ENCODE data around the gene MOB2. TPM values are rescaled to one million over a fixed set of nuclear protein-coding genes. Genes with fewer than 3 reads are reported as not detected.

MOB2 gene
- total RNA-seq, 1 donor from 2014 or later, result 38.6 TPM

- TF ChIP-seq, protein P1, sequence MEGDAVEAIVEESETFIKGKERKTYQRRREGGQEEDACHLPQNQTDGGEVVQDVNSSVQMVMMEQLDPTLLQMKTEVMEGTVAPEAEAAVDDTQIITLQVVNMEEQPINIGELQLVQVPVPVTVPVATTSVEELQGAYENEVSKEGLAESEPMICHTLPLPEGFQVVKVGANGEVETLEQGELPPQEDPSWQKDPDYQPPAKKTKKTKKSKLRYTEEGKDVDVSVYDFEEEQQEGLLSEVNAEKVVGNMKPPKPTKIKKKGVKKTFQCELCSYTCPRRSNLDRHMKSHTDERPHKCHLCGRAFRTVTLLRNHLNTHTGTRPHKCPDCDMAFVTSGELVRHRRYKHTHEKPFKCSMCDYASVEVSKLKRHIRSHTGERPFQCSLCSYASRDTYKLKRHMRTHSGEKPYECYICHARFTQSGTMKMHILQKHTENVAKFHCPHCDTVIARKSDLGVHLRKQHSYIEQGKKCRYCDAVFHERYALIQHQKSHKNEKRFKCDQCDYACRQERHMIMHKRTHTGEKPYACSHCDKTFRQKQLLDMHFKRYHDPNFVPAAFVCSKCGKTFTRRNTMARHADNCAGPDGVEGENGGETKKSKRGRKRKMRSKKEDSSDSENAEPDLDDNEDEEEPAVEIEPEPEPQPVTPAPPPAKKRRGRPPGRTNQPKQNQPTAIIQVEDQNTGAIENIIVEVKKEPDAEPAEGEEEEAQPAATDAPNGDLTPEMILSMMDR (IDR thresholded peaks at IDR 0.05), result no peak
- peaks cover under 1% of the 10 kb centered on the region for H3K27me3 Mint-ChIP-seq (ENCODE audit: unreplicated experiment)
- H3K4me1 Mint-ChIP-seq (ENCODE audit: unreplicated experiment), result peaks cover 11% of the 10 kb centered on the region
- DNase-seq (ENCODE audit: extremely low spot score, unreplicated experiment), result no peak
- H3K4me3 Mint-ChIP-seq (ENCODE audit: unreplicated experiment), result no peak overlapping the region
- no peaks in the 10 kb centered on the region for H3K36me3 Mint-ChIP-seq (ENCODE audit: unreplicated experiment)
- H3K27ac Mint-ChIP-seq (ENCODE audit: unreplicated experiment), result no peak overlapping the region
- no peaks in the 10 kb centered on the region for H3K9me3 Mint-ChIP-seq (ENCODE audit: unreplicated experiment)
Observed at GRCh38 chr11:1532606-1533341, 46.2 kb upstream of the MOB2 start.

- Mint-ChIP-seq H3K36me3 (ENCODE audit: unreplicated experiment) (no peaks in the 10 kb centered on the region), H3K4me1 (ENCODE audit: unreplicated experiment) (peaks cover 11% of the 10 kb centered on the region), H3K27ac (ENCODE audit: unreplicated experiment) (no peak overlapping the region), H3K27me3 (ENCODE audit: unreplicated experiment) (no peaks in the 10 kb centered on the region), H3K4me3 (ENCODE audit: unreplicated experiment) (no peak overlapping the region), H3K9me3 (ENCODE audit: unreplicated experiment) (no peaks in the 10 kb centered on the region)
- TF ChIP-seq, protein P1 (IDR thresholded peaks at IDR 0.05), result no peak
- no peak for DNase-seq (ENCODE audit: extremely low spot score, unreplicated experiment)
Observed at GRCh38 chr11:1532014-1532586, 45.5 kb upstream of the MOB2 start.

DNA sequence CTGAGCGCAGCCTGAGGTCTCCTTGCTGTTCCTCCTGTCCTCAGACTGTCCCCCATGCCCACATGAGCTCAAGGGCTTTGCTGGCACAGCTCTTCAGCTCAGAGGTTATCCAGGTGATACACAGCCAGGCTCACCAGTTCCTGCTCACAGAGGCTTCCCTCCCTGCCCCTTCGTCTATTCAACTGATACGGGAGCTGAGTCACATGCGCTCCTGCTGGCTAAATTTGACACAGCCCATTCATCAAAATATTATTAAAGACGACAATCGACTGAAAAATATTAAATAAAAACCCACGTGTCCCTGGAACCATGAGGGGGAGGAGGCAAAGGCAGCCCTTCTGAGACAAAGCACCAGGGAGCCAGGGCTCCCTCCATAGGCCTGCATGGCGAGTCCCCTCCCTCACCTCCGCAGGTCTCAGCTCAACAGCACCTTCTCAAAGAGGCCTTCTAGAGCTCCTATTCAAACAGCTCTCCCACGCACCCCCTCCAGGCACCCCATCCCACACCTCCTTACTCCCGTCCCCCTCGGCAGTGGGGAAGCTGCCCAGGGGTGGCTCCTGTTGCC is 45.0 kb upstream of the MOB2 start:
- no peaks in the 10 kb centered on the region for H3K9me3 Mint-ChIP-seq (ENCODE audit: unreplicated experiment)
- TF ChIP-seq, protein P1 (IDR thresholded peaks at IDR 0.05), result no peak
- no peak overlapping the region for H3K4me3 Mint-ChIP-seq (ENCODE audit: unreplicated experiment)
- no peak for DNase-seq (ENCODE audit: extremely low spot score, unreplicated experiment)
- H3K27ac Mint-ChIP-seq (ENCODE audit: unreplicated experiment), result no peak overlapping the region
- H3K27me3 Mint-ChIP-seq (ENCODE audit: unreplicated experiment), result no peaks in the 10 kb centered on the region
- peaks cover 11% of the 10 kb centered on the region for H3K4me1 Mint-ChIP-seq (ENCODE audit: unreplicated experiment)
- H3K36me3 Mint-ChIP-seq (ENCODE audit: unreplicated experiment), result no peaks in the 10 kb centered on the region

- DNase-seq (ENCODE audit: extremely low spot score, unreplicated experiment), result no peak
- Mint-ChIP-seq H3K9me3 (ENCODE audit: unreplicated experiment) (no peaks in the 10 kb centered on the region), H3K27me3 (ENCODE audit: unreplicated experiment) (no peaks in the 10 kb centered on the region), H3K4me1 (ENCODE audit: unreplicated experiment) (peaks cover 15% of the 10 kb centered on the region), H3K27ac (ENCODE audit: unreplicated experiment) (no peak overlapping the region), H3K4me3 (ENCODE audit: unreplicated experiment) (no peak overlapping the region), H3K36me3 (ENCODE audit: unreplicated experiment) (no peaks in the 10 kb centered on the region)
- TF ChIP-seq, protein P1 (IDR thresholded peaks at IDR 0.05), result no peak
Observed at GRCh38 chr11:1530686-1531448, 44.3 kb upstream of the MOB2 start.

DNA sequence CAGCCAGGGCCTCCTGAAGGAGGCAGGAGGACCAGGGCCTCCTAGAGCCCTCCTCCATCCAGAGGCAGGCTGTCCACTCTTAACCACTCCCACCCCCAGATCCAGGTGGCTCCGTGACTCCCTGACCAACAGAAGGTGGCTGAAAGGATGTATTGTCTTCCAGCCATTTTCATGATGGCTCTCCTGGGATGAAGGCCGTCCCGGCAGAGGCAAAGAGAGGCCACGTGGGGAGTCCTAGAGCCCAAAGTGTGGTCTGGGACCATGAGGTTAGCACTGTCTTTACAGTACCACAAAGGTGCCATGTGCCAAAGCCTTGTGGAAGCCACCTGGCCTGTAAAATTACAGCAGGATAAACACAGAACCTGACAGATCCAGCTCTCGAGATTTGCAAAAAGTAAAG is 43.2 kb upstream of the MOB2 start:
- Mint-ChIP-seq H3K27ac (ENCODE audit: unreplicated experiment) (no peak overlapping the region), H3K9me3 (ENCODE audit: unreplicated experiment) (no peaks in the 10 kb centered on the region), H3K36me3 (ENCODE audit: unreplicated experiment) (no peaks in the 10 kb centered on the region), H3K4me3 (ENCODE audit: unreplicated experiment) (no peak overlapping the region), H3K27me3 (ENCODE audit: unreplicated experiment) (no peaks in the 10 kb centered on the region), H3K4me1 (ENCODE audit: unreplicated experiment) (peaks cover 9% of the 10 kb centered on the region)
- no peak for DNase-seq (ENCODE audit: extremely low spot score, unreplicated experiment)
- TF ChIP-seq, protein P1 (IDR thresholded peaks at IDR 0.05), result no peak
